Caco-2 (cell line): ENCODE measurements around the gene XRCC5. TPM values are rescaled to one million over a fixed set of nuclear protein-coding genes. Genes with fewer than 3 reads are reported as not detected.

Experiments used
- BruUV-seq: library from RNA; stranded (reverse); fragments of 400-500 nt; replicated peaks from 2 replicates; lab custom pipeline; 2021; lab: Mats Ljungman, UMichigan
- CTCF ChIA-PET: fragments of 300-600 bp; sonication (Branson Sonifier 250); formaldehyde crosslinking; loops from one replicate; lab custom pipeline; 2022; ENCODE audit warnings: antibody characterized with exemption; lab: Charles Lee
- POLR2A ChIA-PET: fragments of 300-600 bp; sonication (Branson Sonifier 250); formaldehyde crosslinking; loops from one replicate; lab custom pipeline; 2022; ENCODE audit warnings: antibody characterized with exemption; lab: Charles Lee
- DNase-seq, 2 experiments: peaks; one replicate each; pipeline versions ENCODE4 v3.0.0 to v3.0.0-alpha.2; 2020 to 2022
- H3K27me3 ChIP-seq: replicated peaks from 2 replicates; pipeline ENCODE4 v1.6.0; 2011; ENCODE audit warnings: low read length; ENCODE audit not compliant: control insufficient read depth, insufficient read depth
- H3K36me3 ChIP-seq: 2 replicates; pipeline ENCODE4 v1.5.1; 2011; ENCODE audit warnings: low read length; ENCODE audit not compliant: control insufficient read depth, insufficient read depth
- H3K4me1 ChIP-seq: fragments of 250-450 bp; sonication (Bioruptor Pico); 2 replicates; pipeline ENCODE4 v1.5.1; 2020; ENCODE audit warnings: mild to moderate bottlenecking
- H3K4me3 ChIP-seq: 2 replicates; pipeline ENCODE4 v1.5.1; 2011; ENCODE audit warnings: low read depth, mild to moderate bottlenecking, control low read depth, low read length
- H3K9me3 ChIP-seq: fragments of 250-450 bp; sonication (Bioruptor Pico); 2 replicates; pipeline ENCODE4 v1.5.1; 2020; ENCODE audit warnings: mild to moderate bottlenecking, moderate library complexity
- H3K27ac Mint-ChIP-seq: one replicate; pipeline ENCODE4 v1.8.0; 2022; ENCODE audit warnings: mixed read lengths; ENCODE audit not compliant: unreplicated experiment
- H3K27me3 Mint-ChIP-seq: one replicate; pipeline ENCODE4 v1.8.0; 2022; ENCODE audit warnings: mixed read lengths; ENCODE audit not compliant: insufficient read depth, unreplicated experiment
- H3K36me3 Mint-ChIP-seq: one replicate; pipeline ENCODE4 v1.8.0; 2022; ENCODE audit warnings: mild to moderate bottlenecking, mixed read lengths; ENCODE audit not compliant: insufficient read depth, unreplicated experiment
- H3K4me1 Mint-ChIP-seq: one replicate; pipeline ENCODE4 v1.8.0; 2022; ENCODE audit warnings: low read depth, mixed read lengths; ENCODE audit not compliant: unreplicated experiment
- H3K4me3 Mint-ChIP-seq: one replicate; pipeline ENCODE4 v1.8.0; 2022; ENCODE audit warnings: mild to moderate bottlenecking, moderate library complexity, mixed read lengths; ENCODE audit not compliant: unreplicated experiment
- H3K9me3 Mint-ChIP-seq: one replicate; pipeline ENCODE4 v1.8.0; 2022; ENCODE audit warnings: mixed read lengths; ENCODE audit not compliant: unreplicated experiment
- CTCF ChIP-seq, 2 experiments: fragments of 200-600 bp in 1 of 2; IDR thresholded peaks; 1 replicate in 1 of 2; 2 replicates in 1 of 2; pipeline versions ENCODE4 v1.5.1 to v1.8.0; 2011 to 2022; ENCODE audit warnings: antibody characterized with exemption in 1 of 2, control low read depth in 1 of 2, inconsistent platforms in 1 of 2, low read depth in 1 of 2, low read length in 1 of 2, mild to moderate bottlenecking in 1 of 2, moderate library complexity in 1 of 2; ENCODE audit not compliant: insufficient read depth in 1 of 2, severe bottlenecking in 1 of 2, unreplicated experiment in 1 of 2
- intact Hi-C: fragments of 100-400 bp; cut with micrococcal nuclease; formaldehyde crosslinking; loops from one replicate; pipeline ENCODE4 v1.10.0; 2022; ENCODE audit not compliant: unreplicated experiment
- total RNA-seq: library from RNA; stranded (reverse); gene quantifications from 2 replicates; pipeline ENCODE4 v1.2.3, GENCODE V29; 2022

The XRCC5 gene
- total RNA-seq, 1 experiment from 2014 or later = 319 TPM

- H3K36me3 ChIP-seq = no peaks in the 10 kb centered on the region
- H3K9me3 Mint-ChIP-seq = no peaks in the 10 kb centered on the region
- POLR2A ChIA-PET = interaction anchor here (1.0 to 1.1 kb wide), 4 partner anchors 23 to 34 kb away, joined by 3 to 4 read pairs (median 4); partner anchors contain the start of gene XRCC5
Observed at GRCh38 chr2:216081012-216081411, 28.1 kb upstream of the XRCC5 start.

GRCh38 chr2:216081487-216082116 lies 27.5 kb upstream of the XRCC5 start, which contains the start of the genes PECR and TMEM169:
PECR (minus strand) TSS chr2:216081809; CDS start chr2:216081741, 68 bp downstream.
TMEM169 (plus strand) TSS chr2:216081919; CDS start chr2:216095964, 14,045 bp downstream.
- no peaks in the 10 kb centered on the region for H3K27me3 Mint-ChIP-seq
- peak within 1 kb of the TSS; percentile 86 for H3K4me3 Mint-ChIP-seq
- intact Hi-C loops = loop anchor here (1.0 kb wide), 2 partner anchors 28 to 33 kb away; partner anchors contain the start of gene XRCC5
- H3K9me3 Mint-ChIP-seq = no peaks in the 10 kb centered on the region
- Histone ChIP-seq H3K27me3 (no peaks in the 10 kb centered on the region), H3K9me3 (no peaks in the 10 kb centered on the region), H3K4me1 (peaks cover 14% of the 10 kb centered on the region), H3K4me3 (peak within 1 kb of the TSS; percentile 98), H3K36me3 (no peaks in the 10 kb centered on the region)
- POLR2A ChIA-PET = interaction anchor here (1.0 to 1.1 kb wide), 4 partner anchors 22 to 33 kb away, joined by 3 to 4 read pairs (median 4); partner anchors contain the start of gene XRCC5
- peak within 1 kb of the TSS; percentile 42 for H3K27ac Mint-ChIP-seq
- peak; percentile 85 for DNase-seq
- H3K4me1 Mint-ChIP-seq = peaks cover 6% of the 10 kb centered on the region
- no TSS peak for BruUV-seq
- CTCF ChIA-PET = interaction anchor here (0.6 to 1.0 kb wide), 6 partner anchors 18 to 732 kb away, joined by 3 to 5 read pairs (median 3); no protein-coding TSS in a partner anchor
- no peaks in the 10 kb centered on the region for H3K36me3 Mint-ChIP-seq
- TF ChIP-seq CTCF (IDR thresholded peaks at IDR 0.05; ENCODE audit: insufficient read depth in 1 of 2, low read depth in 1 of 2, low read length in 1 of 2, severe bottlenecking in 1 of 2, unreplicated experiment in 1 of 2) = no peak

More at GRCh38 chr2:216081012-216081411, 28.1 kb upstream of the XRCC5 start:
- BruUV-seq = TSS peak; percentile 73
- no peaks in the 10 kb centered on the region for H3K36me3 Mint-ChIP-seq
- CTCF ChIA-PET = interaction anchor here (0.6 to 1.0 kb wide), 4 partner anchors 17 to 150 kb away, joined by 3 to 5 read pairs (median 3); no protein-coding TSS in a partner anchor
- no peaks in the 10 kb centered on the region for H3K27me3 ChIP-seq
- peak overlapping the region; percentile 86 for H3K4me3 Mint-ChIP-seq
- no peak for TF ChIP-seq CTCF (IDR thresholded peaks at IDR 0.05; ENCODE audit: insufficient read depth in 1 of 2, low read depth in 1 of 2, low read length in 1 of 2, severe bottlenecking in 1 of 2, unreplicated experiment in 1 of 2)
- peak overlapping the region; percentile 98 for H3K4me3 ChIP-seq
- peaks cover 19% of the 10 kb centered on the region for H3K4me1 ChIP-seq
- no peak for DNase-seq
- H3K27ac Mint-ChIP-seq = peak overlapping the region; percentile 42
- intact Hi-C loops = loop anchor here (1.0 kb wide), 1 partner anchor 33 kb away; no protein-coding TSS in a partner anchor
- H3K4me1 Mint-ChIP-seq = peaks cover 10% of the 10 kb centered on the region
- no peaks in the 10 kb centered on the region for H3K27me3 Mint-ChIP-seq
- no peaks in the 10 kb centered on the region for H3K9me3 ChIP-seq

GRCh38 chr2:216082117-216082711 lies 26.9 kb upstream of the XRCC5 start:
- Histone ChIP-seq H3K27me3 (no peaks in the 10 kb centered on the region), H3K36me3 (no peaks in the 10 kb centered on the region), H3K9me3 (no peaks in the 10 kb centered on the region), H3K4me3 (peak overlapping the region; percentile 98), H3K4me1 (peaks cover 14% of the 10 kb centered on the region)
- TF ChIP-seq CTCF (IDR thresholded peaks at IDR 0.05; ENCODE audit: insufficient read depth in 1 of 2, low read depth in 1 of 2, low read length in 1 of 2, severe bottlenecking in 1 of 2, unreplicated experiment in 1 of 2) = no peak
- H3K4me3 Mint-ChIP-seq = peak overlapping the region; percentile 86
- H3K4me1 Mint-ChIP-seq = peaks cover 6% of the 10 kb centered on the region
- CTCF ChIA-PET = interaction anchor here (0.7 kb wide), 2 partner anchors 32 to 733 kb away, joined by 3 read pairs; no protein-coding TSS in a partner anchor
- DNase-seq = no peak
- intact Hi-C loops = loop anchor here (1.0 kb wide), 1 partner anchor 27 kb away; the partner anchor contains the start of gene XRCC5
- POLR2A ChIA-PET = interaction anchor here (1.0 to 1.1 kb wide), 2 partner anchors 24 to 32 kb away, joined by 3 to 4 read pairs; no protein-coding TSS in a partner anchor
- H3K27ac Mint-ChIP-seq = no peak overlapping the region
- no peaks in the 10 kb centered on the region for H3K27me3 Mint-ChIP-seq
- no peaks in the 10 kb centered on the region for H3K36me3 Mint-ChIP-seq
- H3K9me3 Mint-ChIP-seq = no peaks in the 10 kb centered on the region
- TSS peak; percentile 75 for BruUV-seq
